Calu3 (cell line): ENCODE data around the gene DDX39B. TPM values are rescaled to one million over a fixed set of nuclear protein-coding genes. Genes with fewer than 3 reads are reported as not detected.
"Not testable (repeated sequence)": the region's sequence is repeated elsewhere in the genome, so short reads cannot be mapped to it uniquely, and the experiment has no call there.

Experiments used
- Bru-seq: library from RNA; stranded (reverse); fragments of 400-500 nt; gene quantifications from one replicate; lab custom pipeline; 2021; lab: Mats Ljungman, UMichigan
- BruChase-seq, 2 experiments: library from RNA; stranded (reverse); fragments of 400-500 nt; gene quantifications; one replicate each; lab custom pipeline; 2021; lab: Mats Ljungman, UMichigan
- BruUV-seq: library from RNA; stranded (reverse); fragments of 400-500 nt; replicated peaks from 2 replicates; lab custom pipeline; 2021; lab: Mats Ljungman, UMichigan
- CTCF ChIA-PET: fragments of 300-600 bp; sonication (Branson Sonifier 250); formaldehyde crosslinking; loops from one replicate; lab custom pipeline; 2022; ENCODE audit warnings: antibody characterized with exemption; lab: Charles Lee
- DNase-seq: peaks from one replicate; pipeline ENCODE4 v3.0.0; 2022
- H3K27ac Mint-ChIP-seq: one replicate; pipeline ENCODE4 v1.8.0; 2022; ENCODE audit warnings: mixed read lengths; ENCODE audit not compliant: unreplicated experiment
- H3K27me3 Mint-ChIP-seq: one replicate; pipeline ENCODE4 v1.8.0; 2022; ENCODE audit warnings: mixed read lengths; ENCODE audit not compliant: unreplicated experiment
- H3K36me3 Mint-ChIP-seq: one replicate; pipeline ENCODE4 v1.8.0; 2022; ENCODE audit warnings: mild to moderate bottlenecking, moderate library complexity, mixed read lengths; ENCODE audit not compliant: insufficient read depth, unreplicated experiment
- H3K4me1 Mint-ChIP-seq: one replicate; pipeline ENCODE4 v1.8.0; 2022; ENCODE audit warnings: mild to moderate bottlenecking, low read depth, mixed read lengths; ENCODE audit not compliant: unreplicated experiment
- H3K4me3 Mint-ChIP-seq: one replicate; pipeline ENCODE4 v1.8.0; 2022; ENCODE audit warnings: mild to moderate bottlenecking, low read depth, moderate library complexity, mixed read lengths; ENCODE audit not compliant: unreplicated experiment
- H3K9me3 Mint-ChIP-seq: one replicate; pipeline ENCODE4 v1.8.0; 2022; ENCODE audit warnings: low read depth, mixed read lengths; ENCODE audit not compliant: unreplicated experiment
- CTCF ChIP-seq: fragments of 200-600 bp; IDR thresholded peaks from one replicate; pipeline ENCODE4 v1.8.0; 2022; ENCODE audit warnings: antibody characterized with exemption; ENCODE audit not compliant: unreplicated experiment
- intact Hi-C: fragments of 100-400 bp; cut with micrococcal nuclease; formaldehyde crosslinking; loops from one replicate; pipeline ENCODE4 v1.10.0; 2022; ENCODE audit not compliant: unreplicated experiment
- long read RNA-seq: library from polyadenylated mRNA; stranded (forward); transcript quantifications from one replicate; pipeline ENCODE4 v2.0.0, GENCODE V29; 2022
- total RNA-seq: library from RNA; stranded (reverse); gene quantifications from 2 replicates; pipeline ENCODE4 v1.2.3, GENCODE V29; 2022

DDX39B gene
- 631 and 646 TPM in 2 replicates for total RNA-seq
- Bru-seq, nascent RNA, result percentile 70 among the genes with signal in this experiment
- percentile 81 among the genes with signal in this experiment for BruChase-seq, experiment 1, labeled RNA remaining after a 6-hour chase
- BruChase-seq, experiment 2, labeled RNA remaining after a 2-hour chase, result percentile 78 among the genes with signal in this experiment
- long read RNA-seq, full-length matches to known transcripts, result 209 of 289 reads
- long read RNA-seq, partial matches to known transcripts, result 40 of 289 reads
- long read RNA-seq, other reads (novel, unspliced or antisense), result 40 of 289 reads

- H3K36me3 Mint-ChIP-seq, result peaks cover 65% of the 10 kb centered on the region
- no TSS peak for BruUV-seq
These were observed at the start of gene DDX39B for GRCh38 chr6:31541658-31542521. Gene DDX39B, minus strand, starts transcription at chr6:31542003. Its CDS starts 1,471 bp downstream, at chr6:31540532.

GRCh38 chr6:31590691-31591090 is 48.9 kb upstream of the DDX39B start:
- CTCF ChIA-PET, result interaction anchor here (1.5 kb wide), 1 partner anchor 14 kb away, joined by 5 read pairs; no protein-coding TSS in a partner anchor
- H3K4me1 Mint-ChIP-seq, H3K9me3 Mint-ChIP-seq, H3K36me3 Mint-ChIP-seq, intact Hi-C loops, H3K27ac Mint-ChIP-seq, BruUV-seq, DNase-seq, H3K4me3 Mint-ChIP-seq: not testable (repeated sequence)
- H3K27me3 Mint-ChIP-seq, result peaks cover 31% of the 10 kb centered on the region

More at GRCh38 chr6:31541658-31542521, at the start of gene DDX39B:
- peak within 1 kb of the TSS; percentile 70 for H3K4me3 Mint-ChIP-seq
- peak within 1 kb of the TSS; percentile 88 for H3K27ac Mint-ChIP-seq
- H3K27me3 Mint-ChIP-seq, result no peaks in the 10 kb centered on the region
- CTCF ChIA-PET, result interaction anchor here (1.0 to 3.3 kb wide), 12 partner anchors 13 to 196 kb away, joined by 3 to 16 read pairs (median 7); partner anchors contain the start of genes C6orf47, MCCD1 and MICB
- peak; percentile 7 for TF ChIP-seq CTCF
- H3K9me3 Mint-ChIP-seq, result no peaks in the 10 kb centered on the region
- peak; percentile 98 for DNase-seq
- peaks cover 36% of the 10 kb centered on the region for H3K4me1 Mint-ChIP-seq
- intact Hi-C loops, result loop anchor here (1.0 kb wide), 1 partner anchor 49 kb away; no protein-coding TSS in a partner anchor

GRCh38 chr6:31588871-31589650 is 47.3 kb upstream of the DDX39B start:
- Mint-ChIP-seq H3K27ac (no peak overlapping the region), H3K27me3 (peaks cover 31% of the 10 kb centered on the region), H3K9me3 (no peaks in the 10 kb centered on the region), H3K4me3 (no peak overlapping the region), H3K36me3 (no peaks in the 10 kb centered on the region), H3K4me1 (no peaks in the 10 kb centered on the region)
- BruUV-seq, result no TSS peak
- intact Hi-C loops, result no loop called here
- DNase-seq, result no peak
- TF ChIP-seq CTCF, result no peak
- CTCF ChIA-PET, result interaction anchor here (1.5 kb wide), 1 partner anchor 12 kb away, joined by 5 read pairs; no protein-coding TSS in a partner anchor

GRCh38 chr6:31587791-31588777 is 46.3 kb upstream of the DDX39B start:
- no peak for DNase-seq
- Mint-ChIP-seq H3K27me3 (peaks cover 31% of the 10 kb centered on the region), H3K4me3 (no peak overlapping the region), H3K4me1 (no peaks in the 10 kb centered on the region), H3K27ac (no peak overlapping the region), H3K9me3 (no peaks in the 10 kb centered on the region), H3K36me3 (no peaks in the 10 kb centered on the region)
- no peak for TF ChIP-seq CTCF
- intact Hi-C loops, result no loop called here
- CTCF ChIA-PET, result interaction anchor here (0.6 to 2.1 kb wide), 5 partner anchors 8 to 294 kb away, joined by 3 to 10 read pairs (median 4); no protein-coding TSS in a partner anchor
- no TSS peak for BruUV-seq
